IgD-negative memory B cell (primary cell): ENCODE results near the gene EMP2. TPM values are rescaled to one million over a fixed set of nuclear protein-coding genes. Genes with fewer than 3 reads are reported as not detected.

Source experiments
- H3K27ac Mint-ChIP-seq, 3 donors: one replicate each; pipeline ENCODE4 v1.8.0; 2020 to 2022; ENCODE audit warnings: mild to moderate bottlenecking in 3 of 3, mixed read lengths in 3 of 3, moderate library complexity in 1 of 3
- H3K27me3 Mint-ChIP-seq: one replicate; pipeline ENCODE4 v1.8.0; 2021; ENCODE audit warnings: mixed read lengths
- H3K36me3 Mint-ChIP-seq: one replicate; pipeline ENCODE4 v1.8.0; 2020; ENCODE audit warnings: mild to moderate bottlenecking, mixed read lengths
- H3K4me1 Mint-ChIP-seq, 3 donors: one replicate each; pipeline ENCODE4 v1.8.0; 2020 to 2022; ENCODE audit warnings: mixed read lengths in 3 of 3, mild to moderate bottlenecking in 1 of 3
- H3K4me3 Mint-ChIP-seq, 4 donors: one replicate each; pipeline ENCODE4 v1.8.0; 2020 to 2022; ENCODE audit warnings: mild to moderate bottlenecking in 4 of 4, mixed read lengths in 4 of 4, moderate library complexity in 3 of 4
- H3K9me3 Mint-ChIP-seq, 3 donors: one replicate each; pipeline ENCODE4 v1.8.0; 2020 to 2021; ENCODE audit warnings: mixed read lengths in 3 of 3, mild to moderate bottlenecking in 1 of 3
- polyA plus RNA-seq: library from polyadenylated mRNA; unstranded; fragments of 300-500 nt; fragmentation: Illumina TruSeq; gene quantifications from one replicate; pipeline ENCODE4 v1.2.3, GENCODE V29; 2021

EMP2 gene
- polyA plus RNA-seq, 1 donor from 2014 or later = not detected

- no peaks in the 10 kb centered on the region for H3K27me3 Mint-ChIP-seq
- peak overlapping the region in 1 of 3 donors; percentile 42 for H3K27ac Mint-ChIP-seq
- peaks cover 5 to 22% (median 20%) of the 10 kb centered on the region in 3 donors for H3K9me3 Mint-ChIP-seq
- H3K4me1 Mint-ChIP-seq = peaks cover 0 to 4% (median 3%) of the 10 kb centered on the region in 3 donors
- H3K36me3 Mint-ChIP-seq = no peaks in the 10 kb centered on the region
- H3K4me3 Mint-ChIP-seq = no peak overlapping the region
Observed at GRCh38 chr16:10494343-10495030, 85.9 kb downstream of the EMP2 start.

- peaks cover 5 to 22% (median 20%) of the 10 kb centered on the region in 3 donors for H3K9me3 Mint-ChIP-seq
- no peaks in the 10 kb centered on the region for H3K36me3 Mint-ChIP-seq
- H3K4me3 Mint-ChIP-seq = peak overlapping the region in 1 of 4 donors; percentile 54
- H3K27me3 Mint-ChIP-seq = no peaks in the 10 kb centered on the region
- H3K4me1 Mint-ChIP-seq = peaks cover 0 to 4% (median 3%) of the 10 kb centered on the region in 3 donors
- no peak overlapping the region for H3K27ac Mint-ChIP-seq
Observed at GRCh38 chr16:10493276-10493675, 87.1 kb downstream of the EMP2 start.

- peaks cover 4 to 31% (median 21%) of the 10 kb centered on the region in 3 donors for H3K9me3 Mint-ChIP-seq
- H3K36me3 Mint-ChIP-seq = peaks cover 3% of the 10 kb centered on the region
- peaks cover 3 to 7% (median 4%) of the 10 kb centered on the region in 3 donors for H3K4me1 Mint-ChIP-seq
- H3K27me3 Mint-ChIP-seq = no peaks in the 10 kb centered on the region
- H3K4me3 Mint-ChIP-seq = no peak overlapping the region
- H3K27ac Mint-ChIP-seq = no peak overlapping the region
Observed at GRCh38 chr16:10490141-10490540, 90.3 kb downstream of the EMP2 start.

- H3K27ac Mint-ChIP-seq = peak overlapping the region in 1 of 3 donors; percentile 42
- H3K4me1 Mint-ChIP-seq = peaks cover 0 to 4% (median 3%) of the 10 kb centered on the region in 3 donors
- H3K27me3 Mint-ChIP-seq = no peaks in the 10 kb centered on the region
- peaks cover 5 to 27% (median 13%) of the 10 kb centered on the region in 3 donors for H3K9me3 Mint-ChIP-seq
- peaks cover 13% of the 10 kb centered on the region for H3K36me3 Mint-ChIP-seq
- H3K4me3 Mint-ChIP-seq = peak overlapping the region in 1 of 4 donors; percentile 20
Observed at GRCh38 chr16:10485698-10486382, 94.6 kb downstream of the EMP2 start.

- peaks cover 0 to 4% (median 3%) of the 10 kb centered on the region in 3 donors for H3K4me1 Mint-ChIP-seq
- peaks cover 15% of the 10 kb centered on the region for H3K36me3 Mint-ChIP-seq
- H3K4me3 Mint-ChIP-seq = no peak overlapping the region
- H3K9me3 Mint-ChIP-seq = peaks cover 5 to 27% (median 13%) of the 10 kb centered on the region in 3 donors
- no peak overlapping the region for H3K27ac Mint-ChIP-seq
- H3K27me3 Mint-ChIP-seq = no peaks in the 10 kb centered on the region
Observed at GRCh38 chr16:10485159-10485558, 95.2 kb downstream of the EMP2 start.

GRCh38 chr16:10480151-10480550 is 100.2 kb downstream of the EMP2 start:
- no peak overlapping the region for H3K4me3 Mint-ChIP-seq
- H3K4me1 Mint-ChIP-seq = no peaks in the 10 kb centered on the region
- no peaks in the 10 kb centered on the region for H3K27me3 Mint-ChIP-seq
- peaks cover 27% of the 10 kb centered on the region for H3K36me3 Mint-ChIP-seq
- H3K27ac Mint-ChIP-seq = peak overlapping the region in 1 of 3 donors; percentile 82
- H3K9me3 Mint-ChIP-seq = peaks cover 1 to 18% (median 12%) of the 10 kb centered on the region in 3 donors

Other genes starting within 250 kb of the EMP2 start
- 75.3 TPM for gene ATF7IP2, start 194.5 kb downstream of the EMP2 start, polyA plus RNA-seq
- not detected for gene TEKT5, start 114.3 kb upstream of the EMP2 start, polyA plus RNA-seq
- gene NUBP1, start 163.2 kb upstream of the EMP2 start, polyA plus RNA-seq = 46.8 TPM
- gene TVP23A, start 238.2 kb upstream of the EMP2 start, polyA plus RNA-seq = 0.23 TPM